Globus pallidus (tissue), 1 donor: ENCODE measurements around the gene TEPSIN.

ENCODE experiments used
- DNase-seq: peaks from one replicate; pipeline ENCODE4 v3.0.0-alpha.2; 2015; ENCODE audit warnings: low spot score

Gene TEPSIN

GRCh38 chr17:81184555-81184954 is 54.3 kb downstream of the TEPSIN start:
- DNase-seq: no peak

GRCh38 chr17:81183807-81184206 is 55.0 kb downstream of the TEPSIN start:
- no peak for DNase-seq

- DNase-seq: no peak
These were observed 55.5 kb downstream of the TEPSIN start for GRCh38 chr17:81183316-81183715.

GRCh38 chr17:81182596-81182995 is 56.3 kb downstream of the TEPSIN start:
- no peak for DNase-seq

GRCh38 chr17:81181811-81182185 is 57.1 kb downstream of the TEPSIN start:
- DNase-seq: no peak

GRCh38 chr17:81180836-81181810 is 57.7 kb downstream of the TEPSIN start:
- DNase-seq: no peak

GRCh38 chr17:81179861-81180260 is 59.0 kb downstream of the TEPSIN start:
- DNase-seq: no peak

GRCh38 chr17:81179220-81179619 is 59.6 kb downstream of the TEPSIN start:
- DNase-seq: no peak
